HepG2 (cell line): ENCODE measurements around the gene GTF2H3. TPM values are rescaled to one million over a fixed set of nuclear protein-coding genes. Genes with fewer than 3 reads are reported as not detected.

Source experiments
- DMTF1 ChIP-seq: sonication (generic); formaldehyde crosslinking; IDR thresholded peaks from 2 replicates; pipeline ENCODE4 v1.4.0; 2020; ENCODE audit warnings: mild to moderate bottlenecking, missing genetic modification reagents
- GATAD1 ChIP-seq: IDR thresholded peaks from 2 replicates; pipeline ENCODE4 v1.6.1; 2016; ENCODE audit warnings: missing genetic modification reagents, missing compliant biosample characterization
- GATAD2A ChIP-seq: IDR thresholded peaks from 2 replicates; pipeline ENCODE4 v1.6.1; 2016
- GPBP1L1 ChIP-seq: sonication (generic); formaldehyde crosslinking; IDR thresholded peaks from 2 replicates; pipeline ENCODE4 v1.5.0; 2020; ENCODE audit warnings: mild to moderate bottlenecking, missing genetic modification reagents
- HMGXB3 ChIP-seq: sonication (generic); formaldehyde crosslinking; IDR thresholded peaks from 2 replicates; pipeline ENCODE4 v1.4.0; 2020; ENCODE audit warnings: missing genetic modification reagents, borderline replicate concordance
- NFIB ChIP-seq: sonication (generic); formaldehyde crosslinking; IDR thresholded peaks from 2 replicates; pipeline ENCODE4 v1.9.0; 2021; ENCODE audit warnings: missing genetic modification reagents, mild to moderate bottlenecking, borderline replicate concordance
- SETDB1 ChIP-seq: sonication (generic); formaldehyde crosslinking; IDR thresholded peaks from 2 replicates; pipeline ENCODE4 v1.5.1; 2020; ENCODE audit warnings: missing genetic modification reagents, mild to moderate bottlenecking, borderline replicate concordance
- SKI ChIP-seq: fragments of 450-650 bp; IDR thresholded peaks from one replicate; pipeline ENCODE4 v1.6.1; 2018; ENCODE audit warnings: mild to moderate bottlenecking; ENCODE audit not compliant: partially characterized antibody
- TAF15 ChIP-seq: fragments of 200-400 bp; formaldehyde crosslinking; IDR thresholded peaks from one replicate; pipeline ENCODE4 v1.6.1; 2018; ENCODE audit warnings: mild to moderate bottlenecking, low read depth, low read length; ENCODE audit not compliant: poor library complexity, severe bottlenecking
- TERF1 ChIP-seq: sonication (generic); formaldehyde crosslinking; IDR thresholded peaks from 2 replicates; pipeline ENCODE4 v1.8.0; 2022; ENCODE audit warnings: mild to moderate bottlenecking, missing genetic modification reagents, moderate library complexity
- ZBTB10 ChIP-seq: sonication (generic); formaldehyde crosslinking; IDR thresholded peaks from 2 replicates; pipeline ENCODE4 v1.4.0; 2020; ENCODE audit warnings: missing genetic modification reagents, borderline replicate concordance
- ZNF296 ChIP-seq: sonication (generic); formaldehyde crosslinking; conservative IDR thresholded peaks from 2 replicates; pipeline ENCODE4 v1.5.0; 2020; ENCODE audit warnings: mild to moderate bottlenecking, missing genetic modification reagents
- ZNF329 ChIP-seq: sonication (generic); formaldehyde crosslinking; IDR thresholded peaks from 2 replicates; pipeline ENCODE4 v1.9.0; 2021; ENCODE audit warnings: low read depth, mild to moderate bottlenecking, missing genetic modification reagents
- ZNF34 ChIP-seq: sonication (generic); formaldehyde crosslinking; IDR thresholded peaks from 2 replicates; pipeline ENCODE4 v1.4.0; 2020; ENCODE audit warnings: mild to moderate bottlenecking, missing genetic modification reagents, borderline replicate concordance
- ZUFSP ChIP-seq: sonication (generic); formaldehyde crosslinking; IDR thresholded peaks from 2 replicates; pipeline ENCODE4 v1.9.0; 2021; ENCODE audit warnings: missing genetic modification reagents, mild to moderate bottlenecking, borderline replicate concordance
- polyA plus RNA-seq, 8 experiments: library from polyadenylated mRNA; depleted of rRNA in 3 of 8; stranded (reverse) in 7 of 8; unstranded in 1 of 8; fragments of >200 nt; fragmentation: Illumina TruSeq in 4 of 8; extraction: Trizol in 4 of 8; gene quantifications; 2 replicates each; pipeline versions ENCODE4 v1.2.1 to v1.2.3, GENCODE V29; 2011 to 2016; ENCODE audit warnings: low read depth in 4 of 8, missing spikeins in 1 of 8, mixed read lengths in 1 of 8; ENCODE audit not compliant: insufficient read depth in 1 of 8
- total RNA-seq, 5 experiments: library from RNA; depleted of rRNA; stranded (reverse); fragments of >200 nt; fragmentation: Illumina TruSeq; extraction: Trizol; gene quantifications; 2 replicates each; pipeline ENCODE4 v1.2.3, GENCODE V29; 2016; ENCODE audit warnings: low read depth in 1 of 5

The GTF2H3 gene
- total and polyA plus RNA-seq, 2 of the 13 experiments (the other 11 are each of a cell fraction or from before 2014, with no cell fraction given), result 35.8 to 58.8 TPM

GRCh38 chr12:123595729-123596128, 37.9 kb upstream of the GTF2H3 start (continued):
- TF ChIP-seq ZUFSP (no peak), HMGXB3 (CRISPR knock-in tag) (no peak), GPBP1L1 (CRISPR knock-in tag) (no peak), ZNF34 (CRISPR knock-in tag) (no peak), DMTF1 (CRISPR knock-in tag) (no peak), GATAD2A (CRISPR knock-in tag) (peak; percentile 93), TAF15 (no peak), SKI (peak; percentile 71), ZNF296 (CRISPR knock-in tag) (no peak), ZNF329 (CRISPR knock-in tag) (no peak), TERF1 (CRISPR knock-in tag) (no peak), GATAD1 (CRISPR knock-in tag) (0 out of 2 replicates have a peak, but pooled peaks have one; percentile 65), ZBTB10 (CRISPR knock-in tag) (no peak), SETDB1 (CRISPR knock-in tag) (no peak), NFIB (CRISPR knock-in tag) (no peak)
